CD4-positive, alpha-beta memory T cell (primary cell): ENCODE results near the gene IGSF9B. TPM values are rescaled to one million over a fixed set of nuclear protein-coding genes. Genes with fewer than 3 reads are reported as not detected.
"Not testable (repeated sequence)": the region's sequence is repeated elsewhere in the genome, so short reads cannot be mapped to it uniquely, and the experiment has no call there.

Experiments
- CTCF ChIA-PET: fragments of 350-600 bp; sonication (Branson Sonifier 250); formaldehyde crosslinking; loops from one replicate; lab custom pipeline; 2021; ENCODE audit warnings: inconsistent platforms; ENCODE audit not compliant: partially characterized antibody; lab: Charles Lee
- POLR2A ChIA-PET: fragments of 350-600 bp; sonication (Branson Sonifier 250); formaldehyde crosslinking; loops from one replicate; lab custom pipeline; 2021; ENCODE audit not compliant: partially characterized antibody; lab: Charles Lee
- DNase-seq, 5 donors: peaks; one replicate each; pipeline versions ENCODE4 v3.0.0 to v3.0.0-alpha.2; 2020 to 2022; ENCODE audit warnings: mixed read lengths in 1 of 5
- H3K27ac ChIP-seq: one replicate; pipeline ENCODE4 v1.7.0; 2013; ENCODE audit warnings: low read depth, low read length
- H3K27me3 ChIP-seq: 2 replicates; pipeline ENCODE4 v1.7.0; 2013; ENCODE audit warnings: mild to moderate bottlenecking, low read length, moderate library complexity; ENCODE audit not compliant: insufficient read depth
- H3K36me3 ChIP-seq: 2 replicates; pipeline ENCODE4 v1.7.0; 2013; ENCODE audit warnings: mild to moderate bottlenecking, low read length, moderate library complexity; ENCODE audit not compliant: insufficient read depth
- H3K4me1 ChIP-seq: 2 replicates; pipeline ENCODE4 v1.7.0; 2013; ENCODE audit warnings: mild to moderate bottlenecking, low read length, moderate library complexity; ENCODE audit not compliant: insufficient read depth
- H3K4me3 ChIP-seq, 2 donors: one replicate each; pipeline ENCODE4 v1.7.0; 2013; ENCODE audit warnings: low read length in 2 of 2, mild to moderate bottlenecking in 1 of 2
- H3K9me3 ChIP-seq, 2 donors: one replicate each; pipeline ENCODE4 v1.7.0; 2013; ENCODE audit warnings: low read length in 2 of 2, control low read depth in 1 of 2; ENCODE audit not compliant: control insufficient read depth in 1 of 2
- H3K27ac Mint-ChIP-seq, 7 donors: one replicate each; pipeline ENCODE4 v1.8.0; 2020 to 2021; ENCODE audit warnings: mixed read lengths in 7 of 7, mild to moderate bottlenecking in 6 of 7, inconsistent platforms in 3 of 7, moderate library complexity in 3 of 7
- H3K27me3 Mint-ChIP-seq, 2 donors: one replicate each; pipeline ENCODE4 v1.8.0; 2020 to 2021; ENCODE audit warnings: mixed read lengths in 2 of 2
- H3K36me3 Mint-ChIP-seq, 2 donors: one replicate each; pipeline ENCODE4 v1.8.0; 2020 to 2021; ENCODE audit warnings: mixed read lengths in 2 of 2, inconsistent platforms in 1 of 2, mild to moderate bottlenecking in 1 of 2
- H3K4me1 Mint-ChIP-seq, 4 donors: one replicate each; pipeline ENCODE4 v1.8.0; 2020 to 2021; ENCODE audit warnings: mixed read lengths in 4 of 4, mild to moderate bottlenecking in 1 of 4
- H3K4me3 Mint-ChIP-seq, 8 donors: one replicate each; pipeline ENCODE4 v1.8.0; 2020 to 2021; ENCODE audit warnings: mixed read lengths in 8 of 8, mild to moderate bottlenecking in 7 of 8, moderate library complexity in 6 of 8, inconsistent platforms in 3 of 8
- H3K9me3 Mint-ChIP-seq, 8 donors: one replicate each; pipeline ENCODE4 v1.8.0; 2020 to 2021; ENCODE audit warnings: mixed read lengths in 8 of 8, mild to moderate bottlenecking in 5 of 8, inconsistent platforms in 3 of 8, moderate library complexity in 1 of 8
- intact Hi-C: fragments of 100-400 bp; cut with micrococcal nuclease; formaldehyde crosslinking; loops from one replicate; pipeline ENCODE4 v1.15.1; 2023
- polyA plus RNA-seq, 2 donors: library from polyadenylated mRNA; unstranded; fragments of 300-500 nt; fragmentation: Illumina TruSeq; gene quantifications; one replicate each; pipeline ENCODE4 v1.2.3, GENCODE V29; 2021
- total RNA-seq, 2 experiments: library from RNA; stranded (reverse); gene quantifications; one replicate each; pipeline ENCODE4 v1.2.3, GENCODE V29; 2021

Gene IGSF9B
- total RNA-seq (10 to 100 TPM; 36.0 to 38.6 TPM), polyA plus RNA-seq (1 to 10 TPM in 1 of 2 donors, under 1 TPM in 1; 0.59 to 2.5 TPM)

GRCh38 chr11:133956650-133957633 lies at the start of gene IGSF9B:
Gene IGSF9B (minus strand): TSS chr11:133956968. CDS start chr11:133956754, 214 bp downstream.
- H3K36me3 Mint-ChIP-seq: peaks cover 0 to 7% of the 10 kb centered on the region in 2 donors
- CTCF ChIA-PET: interaction anchor here (0.5 to 6.6 kb wide), 6 partner anchors 9 to 377 kb away, joined by 3 to 29 read pairs (median 4); no protein-coding TSS in a partner anchor
- Histone ChIP-seq H3K27ac (peak within 1 kb of the TSS; percentile 58), H3K36me3 (no peaks in the 10 kb centered on the region), H3K4me3 (peak within 1 kb of the TSS; percentile 57 to 95), H3K27me3 (peaks cover 5% of the 10 kb centered on the region), H3K9me3 (no peaks in the 10 kb centered on the region), H3K4me1 (peaks cover 38% of the 10 kb centered on the region)
- peaks cover 7 to 10% of the 10 kb centered on the region in 2 donors for H3K27me3 Mint-ChIP-seq
- DNase-seq: peak; percentile 89 to 96 (median 92)
- intact Hi-C loops: loop anchor here (1.0 kb wide), 4 partner anchors 10 to 267 kb away; partner anchors contain the start of gene VPS26B
- peak within 1 kb of the TSS; percentile 84 to 94 (median 90) for H3K27ac Mint-ChIP-seq
- POLR2A ChIA-PET: interaction anchor here (1.0 to 8.2 kb wide), 8 partner anchors 8 to 267 kb away, joined by 3 to 100 read pairs (median 6); partner anchors contain the start of genes NCAPD3 and VPS26B
- peaks cover 24 to 48% (median 40%) of the 10 kb centered on the region in 4 donors for H3K4me1 Mint-ChIP-seq
- peak within 1 kb of the TSS; percentile 89 to 95 (median 92) for H3K4me3 Mint-ChIP-seq
- no peaks in the 10 kb centered on the region for H3K9me3 Mint-ChIP-seq

GRCh38 chr11:134004496-134005172 lies 47.9 kb upstream of the IGSF9B start:
- H3K36me3 Mint-ChIP-seq: no peaks in the 10 kb centered on the region
- H3K9me3 Mint-ChIP-seq: no peaks in the 10 kb centered on the region
- no peaks in the 10 kb centered on the region for H3K9me3 ChIP-seq
- H3K27ac ChIP-seq: no peak overlapping the region
- no peak overlapping the region for H3K4me3 Mint-ChIP-seq
- H3K4me1 Mint-ChIP-seq: no peaks in the 10 kb centered on the region
- H3K36me3 ChIP-seq: no peaks in the 10 kb centered on the region
- peaks cover 2 to 10% of the 10 kb centered on the region in 2 donors for H3K27me3 Mint-ChIP-seq
- no peak overlapping the region for H3K4me3 ChIP-seq
- POLR2A ChIA-PET: no interaction called here
- H3K27ac Mint-ChIP-seq: peak overlapping the region in 1 of 7 donors; percentile 48
- CTCF ChIA-PET: interaction anchor here (1.1 kb wide), 1 partner anchor 43 kb away, joined by 3 read pairs; no protein-coding TSS in a partner anchor
- peaks cover 3% of the 10 kb centered on the region for H3K27me3 ChIP-seq
- intact Hi-C loops: no loop called here
- DNase-seq: no peak
- no peaks in the 10 kb centered on the region for H3K4me1 ChIP-seq

GRCh38 chr11:134003792-134004495 lies 47.2 kb upstream of the IGSF9B start:
- intact Hi-C loops: no loop called here
- ChIA-PET CTCF (no interaction called here), POLR2A (no interaction called here)

GRCh38 chr11:134002819-134003218 lies 46.1 kb upstream of the IGSF9B start:
- CTCF ChIA-PET, H3K36me3 ChIP-seq: not testable (repeated sequence)

More at GRCh38 chr11:134003792-134004495, 47.2 kb upstream of the IGSF9B start:
- no peak overlapping the region for H3K4me3 ChIP-seq
- no peak overlapping the region for H3K27ac Mint-ChIP-seq
- no peak overlapping the region for H3K27ac ChIP-seq
- peaks cover 3% of the 10 kb centered on the region for H3K27me3 ChIP-seq
- H3K36me3 Mint-ChIP-seq: no peaks in the 10 kb centered on the region
- H3K9me3 Mint-ChIP-seq: no peaks in the 10 kb centered on the region
- no peak overlapping the region for H3K4me3 Mint-ChIP-seq
- H3K36me3 ChIP-seq: no peaks in the 10 kb centered on the region
- H3K4me1 Mint-ChIP-seq: no peaks in the 10 kb centered on the region
- H3K27me3 Mint-ChIP-seq: peaks cover 0 to 10% of the 10 kb centered on the region in 2 donors
- DNase-seq: no peak
- no peaks in the 10 kb centered on the region for H3K9me3 ChIP-seq
- no peaks in the 10 kb centered on the region for H3K4me1 ChIP-seq

GRCh38 chr11:134002338-134002737 lies 45.6 kb upstream of the IGSF9B start:
- intact Hi-C loops, H3K27ac Mint-ChIP-seq, DNase-seq, H3K4me1 Mint-ChIP-seq, CTCF ChIA-PET, H3K4me3 ChIP-seq, H3K9me3 Mint-ChIP-seq, H3K9me3 ChIP-seq, H3K27me3 ChIP-seq, H3K27me3 Mint-ChIP-seq, H3K4me3 Mint-ChIP-seq, H3K27ac ChIP-seq, POLR2A ChIA-PET, H3K4me1 ChIP-seq, H3K36me3 Mint-ChIP-seq, H3K36me3 ChIP-seq: not testable (repeated sequence)

More at GRCh38 chr11:134002819-134003218, 46.1 kb upstream of the IGSF9B start:
- DNase-seq, POLR2A ChIA-PET, H3K27ac ChIP-seq, H3K9me3 ChIP-seq, H3K27me3 ChIP-seq, H3K9me3 Mint-ChIP-seq, H3K4me3 ChIP-seq, H3K4me1 Mint-ChIP-seq, H3K27ac Mint-ChIP-seq, intact Hi-C loops, H3K4me3 Mint-ChIP-seq, H3K4me1 ChIP-seq, H3K36me3 Mint-ChIP-seq, H3K27me3 Mint-ChIP-seq: not testable (repeated sequence)

- Histone ChIP-seq H3K27me3 (no peaks in the 10 kb centered on the region), H3K36me3 (no peaks in the 10 kb centered on the region), H3K27ac (no peak overlapping the region), H3K9me3 (no peaks in the 10 kb centered on the region), H3K4me1 (no peaks in the 10 kb centered on the region), H3K4me3 (no peak overlapping the region)
- Mint-ChIP-seq H3K4me3 (no peak overlapping the region), H3K9me3 (no peaks in the 10 kb centered on the region), H3K4me1 (no peaks in the 10 kb centered on the region), H3K27ac (no peak overlapping the region), H3K36me3 (no peaks in the 10 kb centered on the region), H3K27me3 (peaks cover 0 to 7% of the 10 kb centered on the region in 2 donors)
- DNase-seq: no peak
- POLR2A ChIA-PET: no interaction called here
- CTCF ChIA-PET: no interaction called here
- intact Hi-C loops: no loop called here
These were observed 44.8 kb upstream of the IGSF9B start for GRCh38 chr11:134001596-134001995.
